K562 (cell line): Measurements from ENCODE around the gene RNF11. TPM values are rescaled to one million over a fixed set of nuclear protein-coding genes. Genes with fewer than 3 reads are reported as not detected.

Source experiments
- ATAC-seq: fragments of 200-7000 bp; cut with Tn5 transposase; 3 replicates; pipeline ENCODE4 v1.9.1; 2020; ENCODE audit warnings: moderate library complexity
- BruUV-seq: library from RNA; stranded (reverse); fragments of 400-500 nt; replicated peaks from 2 replicates; lab custom pipeline; 2021; lab: Mats Ljungman, UMichigan
- CTCF ChIA-PET: fragments of 300-600 bp; formaldehyde crosslinking; extraction: SDS; loops from one replicate; lab custom pipeline; 2021; ENCODE audit warnings: low intra/inter-chr PET ratio; lab: Yijun Ruan, JAX
- POLR2A ChIA-PET: fragments of 300-600, 350-650 bp; sonication (Branson Sonifier 250); formaldehyde crosslinking; extraction: SDS; loops from one replicate; lab custom pipeline; 2021; ENCODE audit warnings: antibody characterized with exemption, inconsistent platforms; lab: Yijun Ruan, JAX
- DNase-seq, 4 experiments: peaks; one replicate each; pipeline versions ENCODE4 v3.0.0 to v3.0.0-alpha.2; 2011 to 2018; ENCODE audit warnings: low spot score in 3 of 4, mixed read lengths in 3 of 4; ENCODE audit errors: extremely low read depth in 1 of 4
- FAIRE-seq: peaks from 2 replicates; lab custom pipeline; 2011; peaks lifted over from hg19 to GRCh38; lab: Jason Lieb, UNC
- H2AFZ ChIP-seq: 2 replicates; pipeline ENCODE4 v1.6.0; 2011; ENCODE audit warnings: low read depth, low read length, control low read depth, inconsistent platforms
- H3K27ac ChIP-seq: fragments of 200-600 bp; 3 replicates; pipeline ENCODE4 v1.8.0; 2011; ENCODE audit warnings: low read depth, mild to moderate bottlenecking, control low read depth, inconsistent platforms, low read length, moderate library complexity, mixed read lengths; ENCODE audit errors: extremely low read depth
- H3K27me3 ChIP-seq, 2 experiments: fragments of 300-600 bp in 1 of 2; 2 replicates in 1 of 2; 3 replicates in 1 of 2; pipeline versions ENCODE4 v1.6.0 to v1.8.0; 2011; ENCODE audit warnings: inconsistent platforms in 2 of 2, low read length in 2 of 2, mild to moderate bottlenecking in 1 of 2, mixed read lengths in 1 of 2, moderate library complexity in 1 of 2; ENCODE audit not compliant: control insufficient read depth in 2 of 2, insufficient read depth in 2 of 2
- H3K36me3 ChIP-seq: fragments of 300-600 bp; 3 replicates; pipeline ENCODE4 v1.8.0; 2011; ENCODE audit warnings: mild to moderate bottlenecking, low read length, inconsistent platforms; ENCODE audit not compliant: control insufficient read depth, insufficient read depth
- H3K4me1 ChIP-seq, 2 experiments: fragments of 200-600 bp in 1 of 2; replicated peaks in 1 of 2; 2 replicates in 1 of 2; 3 replicates in 1 of 2; pipeline versions ENCODE4 v1.5.1 to v1.8.0; 2011; ENCODE audit warnings: inconsistent platforms in 2 of 2, low read length in 2 of 2, mild to moderate bottlenecking in 1 of 2, mixed read lengths in 1 of 2, moderate library complexity in 1 of 2; ENCODE audit not compliant: control insufficient read depth in 2 of 2, insufficient read depth in 2 of 2
- H3K4me2 ChIP-seq: 2 replicates; pipeline ENCODE4 v1.6.1; 2011; ENCODE audit warnings: low read length, control low read depth, inconsistent platforms, mixed read lengths; ENCODE audit not compliant: insufficient read depth
- H3K4me3 ChIP-seq: fragments of 200-600 bp; sonication (generic), shearing (Covaris generic); 2 replicates; pipeline ENCODE4 v1.5.1; 2016; ENCODE audit warnings: control low read depth, inconsistent platforms
- H3K79me2 ChIP-seq: fragments of 200-600 bp; 3 replicates; pipeline ENCODE4 v1.8.0; 2011; ENCODE audit warnings: low read length, inconsistent platforms; ENCODE audit not compliant: control insufficient read depth, insufficient read depth
- H3K9ac ChIP-seq, 2 experiments: 2 replicates each; pipeline versions ENCODE4 v1.6.0 to v1.6.1; 2011; ENCODE audit warnings: low read depth in 2 of 2, low read length in 2 of 2, control low read depth in 1 of 2, inconsistent platforms in 1 of 2, mild to moderate bottlenecking in 1 of 2, mixed read lengths in 1 of 2; ENCODE audit not compliant: insufficient read depth in 1 of 2
- H3K9me1 ChIP-seq: one replicate; pipeline ENCODE4 v1.6.0; 2011; ENCODE audit warnings: inconsistent platforms, mild to moderate bottlenecking, low read length, moderate library complexity; ENCODE audit not compliant: control insufficient read depth, insufficient read depth
- H3K9me3 ChIP-seq: replicated peaks from 2 replicates; pipeline ENCODE4 v1.5.1; 2011; ENCODE audit warnings: low read depth, low read length, inconsistent platforms; ENCODE audit not compliant: control insufficient read depth, insufficient read depth
- H4K20me1 ChIP-seq: replicated peaks from 2 replicates; pipeline ENCODE4 v1.6.1; 2011; ENCODE audit warnings: low read length, inconsistent platforms, mixed read lengths; ENCODE audit not compliant: control insufficient read depth, insufficient read depth
- BCOR ChIP-seq: fragments of 450-650 bp; IDR thresholded peaks from 2 replicates; pipeline ENCODE4 v1.6.1; 2016
- CBX3 ChIP-seq, 2 experiments: IDR thresholded peaks; 1 replicate in 1 of 2; 2 replicates in 1 of 2; pipeline ENCODE4 v1.6.1; 2012; ENCODE audit warnings: inconsistent platforms in 2 of 2, low read length in 2 of 2, borderline replicate concordance in 1 of 2, control low read depth in 1 of 2
- CBX8 ChIP-seq: fragments of 200-600 bp; sonication (generic); IDR thresholded peaks from 2 replicates; pipeline ENCODE4 v1.6.1; 2012; ENCODE audit warnings: borderline replicate concordance, mixed run types, low read depth, mild to moderate bottlenecking, moderate library complexity, mixed read lengths, low read length, control low read depth, inconsistent platforms; ENCODE audit not compliant: poor library complexity, severe bottlenecking; ENCODE audit errors: extremely low read depth
- KDM1A ChIP-seq, 2 experiments: fragments of 450-650 bp; IDR thresholded peaks; 2 replicates each; pipeline ENCODE4 v1.6.1; 2016; ENCODE audit warnings: mild to moderate bottlenecking in 2 of 2
- RBM25 ChIP-seq: fragments of 200-400 bp; formaldehyde crosslinking; IDR thresholded peaks from 2 replicates; pipeline ENCODE4 v1.6.1; 2018; ENCODE audit warnings: low read length, low read depth, moderate library complexity; ENCODE audit not compliant: severe bottlenecking
- SMARCA5 ChIP-seq: fragments of 450-650 bp; IDR thresholded peaks from 2 replicates; pipeline ENCODE4 v1.6.1; 2016
- WGBS: fragments of 100-300 bp; shearing (Covaris generic); methylation state at CpG from one replicate; pipeline ENCODE4 v1.1.6; 2016; ENCODE audit warnings: low coverage, mixed read lengths; ENCODE audit not compliant: insufficient coverage; ENCODE audit errors: missing lambda C conversion rate; 5-methylcytosine and 5-hydroxymethylcytosine counted together
- in situ Hi-C: fragments of 300-500 bp; cut with MboI; formaldehyde crosslinking; loops from 4 replicates; pipeline ENCODE4 v1.15.0; 2018; ENCODE audit warnings: inconsistent platforms, mixed read lengths
- intact Hi-C: fragments of 100-400 bp; cut with micrococcal nuclease; formaldehyde crosslinking; loops from 2 replicates; pipeline ENCODE4 v1.14.2; 2022
- polyA plus RNA-seq, 8 experiments: library from polyadenylated mRNA; depleted of rRNA in 4 of 8; stranded (reverse) in 5 of 8; unstranded in 3 of 8; fragments of >200 nt; fragmentation: Nextera tagmentation in 2 of 8; fragmentation: Illumina TruSeq in 1 of 8; extraction: Ambion mirVana in 2 of 8; extraction: Trizol in 1 of 8; gene quantifications; 2 replicates each; pipeline versions ENCODE4 v1.2.1 to v1.2.3, GENCODE V29; 2011 to 2014; ENCODE audit warnings: inconsistent platforms in 1 of 8, missing spikeins in 1 of 8
- total RNA-seq, 7 experiments: library from RNA; depleted of rRNA in 6 of 7; stranded (reverse); fragments of >200 nt in 6 of 7; fragmentation: Illumina TruSeq in 2 of 7; extraction: Trizol in 2 of 7; gene quantifications; 2 replicates each; pipeline versions ENCODE4 v1.2.1 to v1.2.3, GENCODE V29; 2011 to 2021; ENCODE audit warnings: low replicate concordance in 1 of 7
- TF ChIP-seq, protein P1 (sequence below): fragments of 200-600 bp; sonication (generic); IDR thresholded peaks from one replicate; pipeline ENCODE4 v1.6.1; 2012; ENCODE audit warnings: mild to moderate bottlenecking, low read depth, low read length, inconsistent platforms
- TF ChIP-seq, protein P2 (sequence below): sonication (generic); formaldehyde crosslinking; IDR thresholded peaks from 2 replicates; pipeline ENCODE4 v1.8.0; 2022; ENCODE audit warnings: mild to moderate bottlenecking, missing genetic modification reagents
- TF ChIP-seq, protein P3 (sequence below): sonication (generic); formaldehyde crosslinking; IDR thresholded peaks from 2 replicates; pipeline ENCODE4 v1.8.0; 2022; ENCODE audit warnings: missing genetic modification reagents, mild to moderate bottlenecking, moderate library complexity, borderline replicate concordance

RNF11 gene
- total and polyA plus RNA-seq, 9 of the 15 experiments (the other 6 are each of a cell fraction or from before 2014, with no cell fraction given): 5.7 to 34.3 (median 23.1) TPM

DNA sequence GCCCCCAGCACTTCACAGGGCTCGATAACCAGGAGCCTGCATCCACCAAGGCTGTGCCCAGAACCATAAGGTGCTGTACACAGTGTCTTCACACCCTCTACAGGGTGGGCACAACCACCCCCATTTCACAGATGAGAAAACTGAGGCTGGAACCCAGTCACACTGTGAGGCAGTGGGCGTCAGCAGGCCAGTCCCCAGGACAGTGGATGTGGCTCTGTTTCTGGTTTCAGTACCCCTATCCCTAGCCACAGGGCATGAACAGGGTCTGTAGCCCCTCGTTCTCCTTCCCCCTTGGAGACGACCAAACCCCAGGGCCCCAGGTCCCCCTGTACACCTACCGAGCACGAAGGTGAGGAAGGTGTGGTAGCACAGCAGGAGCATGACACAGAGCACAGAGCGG is 66.7 kb downstream of the RNF11 start:
- intact Hi-C loops: no loop called here
- no peaks in the 10 kb centered on the region for H3K9me3 ChIP-seq
- no peak overlapping the region for H3K4me2 ChIP-seq
- no peaks in the 10 kb centered on the region for H3K79me2 ChIP-seq
- no peaks in the 10 kb centered on the region for H3K9me1 ChIP-seq
- peak overlapping the region in 1 of 2 experiments; percentile 80; a peak in 2 of 4 replicates for H3K9ac ChIP-seq
- H3K27me3 ChIP-seq: no peaks in the 10 kb centered on the region
- ChIA-PET POLR2A (no interaction called here), CTCF (no interaction called here)
- BruUV-seq: no TSS peak
- no peak overlapping the region for H3K27ac ChIP-seq
- no peak for FAIRE-seq
- no peak overlapping the region for H3K4me3 ChIP-seq
- H4K20me1 ChIP-seq: no peaks in the 10 kb centered on the region
- ATAC-seq: no peak
- H3K36me3 ChIP-seq: no peaks in the 10 kb centered on the region
- in situ Hi-C loops: no loop called here
- DNase-seq: no peak
- H3K4me1 ChIP-seq: peaks cover 11 to 47% of the 10 kb centered on the region in 2 experiments; a peak in 4 of 5 replicates
- WGBS: 43% methylated on average over 6 of the region's 7 CpGs
- H2AFZ ChIP-seq: no peak overlapping the region
- TF ChIP-seq CBX8 (no peak), SMARCA5 (peak; percentile 61; the same call in 1 of the 2 replicates), RBM25 (peak; percentile 76), BCOR (peak; percentile 90), CBX3 (IDR thresholded peaks at IDR 0.05; ENCODE audit: borderline replicate concordance in 1 of 2, low read length in 2 of 2) (0 out of 3 replicates have a peak, but pooled peaks of 1 of the 2 experiments have one; percentile 17), KDM1A (IDR thresholded peaks at IDR 0.05) (peak; percentile 62 to 82)
- TF ChIP-seq, protein P1, sequence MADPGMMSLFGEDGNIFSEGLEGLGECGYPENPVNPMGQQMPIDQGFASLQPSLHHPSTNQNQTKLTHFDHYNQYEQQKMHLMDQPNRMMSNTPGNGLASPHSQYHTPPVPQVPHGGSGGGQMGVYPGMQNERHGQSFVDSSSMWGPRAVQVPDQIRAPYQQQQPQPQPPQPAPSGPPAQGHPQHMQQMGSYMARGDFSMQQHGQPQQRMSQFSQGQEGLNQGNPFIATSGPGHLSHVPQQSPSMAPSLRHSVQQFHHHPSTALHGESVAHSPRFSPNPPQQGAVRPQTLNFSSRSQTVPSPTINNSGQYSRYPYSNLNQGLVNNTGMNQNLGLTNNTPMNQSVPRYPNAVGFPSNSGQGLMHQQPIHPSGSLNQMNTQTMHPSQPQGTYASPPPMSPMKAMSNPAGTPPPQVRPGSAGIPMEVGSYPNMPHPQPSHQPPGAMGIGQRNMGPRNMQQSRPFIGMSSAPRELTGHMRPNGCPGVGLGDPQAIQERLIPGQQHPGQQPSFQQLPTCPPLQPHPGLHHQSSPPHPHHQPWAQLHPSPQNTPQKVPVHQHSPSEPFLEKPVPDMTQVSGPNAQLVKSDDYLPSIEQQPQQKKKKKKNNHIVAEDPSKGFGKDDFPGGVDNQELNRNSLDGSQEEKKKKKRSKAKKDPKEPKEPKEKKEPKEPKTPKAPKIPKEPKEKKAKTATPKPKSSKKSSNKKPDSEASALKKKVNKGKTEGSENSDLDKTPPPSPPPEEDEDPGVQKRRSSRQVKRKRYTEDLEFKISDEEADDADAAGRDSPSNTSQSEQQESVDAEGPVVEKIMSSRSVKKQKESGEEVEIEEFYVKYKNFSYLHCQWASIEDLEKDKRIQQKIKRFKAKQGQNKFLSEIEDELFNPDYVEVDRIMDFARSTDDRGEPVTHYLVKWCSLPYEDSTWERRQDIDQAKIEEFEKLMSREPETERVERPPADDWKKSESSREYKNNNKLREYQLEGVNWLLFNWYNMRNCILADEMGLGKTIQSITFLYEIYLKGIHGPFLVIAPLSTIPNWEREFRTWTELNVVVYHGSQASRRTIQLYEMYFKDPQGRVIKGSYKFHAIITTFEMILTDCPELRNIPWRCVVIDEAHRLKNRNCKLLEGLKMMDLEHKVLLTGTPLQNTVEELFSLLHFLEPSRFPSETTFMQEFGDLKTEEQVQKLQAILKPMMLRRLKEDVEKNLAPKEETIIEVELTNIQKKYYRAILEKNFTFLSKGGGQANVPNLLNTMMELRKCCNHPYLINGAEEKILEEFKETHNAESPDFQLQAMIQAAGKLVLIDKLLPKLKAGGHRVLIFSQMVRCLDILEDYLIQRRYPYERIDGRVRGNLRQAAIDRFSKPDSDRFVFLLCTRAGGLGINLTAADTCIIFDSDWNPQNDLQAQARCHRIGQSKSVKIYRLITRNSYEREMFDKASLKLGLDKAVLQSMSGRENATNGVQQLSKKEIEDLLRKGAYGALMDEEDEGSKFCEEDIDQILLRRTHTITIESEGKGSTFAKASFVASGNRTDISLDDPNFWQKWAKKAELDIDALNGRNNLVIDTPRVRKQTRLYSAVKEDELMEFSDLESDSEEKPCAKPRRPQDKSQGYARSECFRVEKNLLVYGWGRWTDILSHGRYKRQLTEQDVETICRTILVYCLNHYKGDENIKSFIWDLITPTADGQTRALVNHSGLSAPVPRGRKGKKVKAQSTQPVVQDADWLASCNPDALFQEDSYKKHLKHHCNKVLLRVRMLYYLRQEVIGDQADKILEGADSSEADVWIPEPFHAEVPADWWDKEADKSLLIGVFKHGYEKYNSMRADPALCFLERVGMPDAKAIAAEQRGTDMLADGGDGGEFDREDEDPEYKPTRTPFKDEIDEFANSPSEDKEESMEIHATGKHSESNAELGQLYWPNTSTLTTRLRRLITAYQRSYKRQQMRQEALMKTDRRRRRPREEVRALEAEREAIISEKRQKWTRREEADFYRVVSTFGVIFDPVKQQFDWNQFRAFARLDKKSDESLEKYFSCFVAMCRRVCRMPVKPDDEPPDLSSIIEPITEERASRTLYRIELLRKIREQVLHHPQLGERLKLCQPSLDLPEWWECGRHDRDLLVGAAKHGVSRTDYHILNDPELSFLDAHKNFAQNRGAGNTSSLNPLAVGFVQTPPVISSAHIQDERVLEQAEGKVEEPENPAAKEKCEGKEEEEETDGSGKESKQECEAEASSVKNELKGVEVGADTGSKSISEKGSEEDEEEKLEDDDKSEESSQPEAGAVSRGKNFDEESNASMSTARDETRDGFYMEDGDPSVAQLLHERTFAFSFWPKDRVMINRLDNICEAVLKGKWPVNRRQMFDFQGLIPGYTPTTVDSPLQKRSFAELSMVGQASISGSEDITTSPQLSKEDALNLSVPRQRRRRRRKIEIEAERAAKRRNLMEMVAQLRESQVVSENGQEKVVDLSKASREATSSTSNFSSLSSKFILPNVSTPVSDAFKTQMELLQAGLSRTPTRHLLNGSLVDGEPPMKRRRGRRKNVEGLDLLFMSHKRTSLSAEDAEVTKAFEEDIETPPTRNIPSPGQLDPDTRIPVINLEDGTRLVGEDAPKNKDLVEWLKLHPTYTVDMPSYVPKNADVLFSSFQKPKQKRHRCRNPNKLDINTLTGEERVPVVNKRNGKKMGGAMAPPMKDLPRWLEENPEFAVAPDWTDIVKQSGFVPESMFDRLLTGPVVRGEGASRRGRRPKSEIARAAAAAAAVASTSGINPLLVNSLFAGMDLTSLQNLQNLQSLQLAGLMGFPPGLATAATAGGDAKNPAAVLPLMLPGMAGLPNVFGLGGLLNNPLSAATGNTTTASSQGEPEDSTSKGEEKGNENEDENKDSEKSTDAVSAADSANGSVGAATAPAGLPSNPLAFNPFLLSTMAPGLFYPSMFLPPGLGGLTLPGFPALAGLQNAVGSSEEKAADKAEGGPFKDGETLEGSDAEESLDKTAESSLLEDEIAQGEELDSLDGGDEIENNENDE: no peak
- TF ChIP-seq, protein P2, sequence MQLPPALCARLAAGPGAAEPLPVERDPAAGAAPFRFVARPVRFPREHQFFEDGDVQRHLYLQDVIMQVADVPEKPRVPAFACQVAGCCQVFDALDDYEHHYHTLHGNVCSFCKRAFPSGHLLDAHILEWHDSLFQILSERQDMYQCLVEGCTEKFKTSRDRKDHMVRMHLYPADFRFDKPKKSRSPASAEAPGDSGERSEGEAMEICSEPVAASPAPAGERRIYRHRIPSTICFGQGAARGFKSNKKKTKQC (CRISPR knock-in tag): 0 out of 2 replicates have a peak, but pooled peaks have one; percentile 25
- TF ChIP-seq, protein P3, sequence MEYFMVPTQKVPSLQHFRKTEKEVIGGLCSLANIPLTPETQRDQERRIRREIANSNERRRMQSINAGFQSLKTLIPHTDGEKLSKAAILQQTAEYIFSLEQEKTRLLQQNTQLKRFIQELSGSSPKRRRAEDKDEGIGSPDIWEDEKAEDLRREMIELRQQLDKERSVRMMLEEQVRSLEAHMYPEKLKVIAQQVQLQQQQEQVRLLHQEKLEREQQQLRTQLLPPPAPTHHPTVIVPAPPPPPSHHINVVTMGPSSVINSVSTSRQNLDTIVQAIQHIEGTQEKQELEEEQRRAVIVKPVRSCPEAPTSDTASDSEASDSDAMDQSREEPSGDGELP: 0 out of 2 replicates have a peak, but pooled peaks have one; percentile 0
